HFFc6 (cell line): Measurements from ENCODE around the gene SPECC1L. TPM values are rescaled to one million over a fixed set of nuclear protein-coding genes. Genes with fewer than 3 reads are reported as not detected.
A peak's percentile ranks its signal among the peaks of the same experiment; 100 is the strongest.

Experiments
- DNase-seq: peaks from one replicate; pipeline ENCODE4 v3.0.0-alpha.2; 2018
- H3K27ac Mint-ChIP-seq: 2 replicates; pipeline ENCODE4 v1.8.0; 2020; ENCODE audit warnings: mild to moderate bottlenecking, mixed read lengths
- H3K27me3 Mint-ChIP-seq: 2 replicates; pipeline ENCODE4 v1.8.0; 2021; ENCODE audit warnings: mild to moderate bottlenecking, moderate library complexity, mixed read lengths; ENCODE audit not compliant: insufficient read depth
- H3K36me3 Mint-ChIP-seq: 2 replicates; pipeline ENCODE4 v1.8.0; 2021; ENCODE audit warnings: low read depth, mixed read lengths
- H3K4me1 Mint-ChIP-seq: 2 replicates; pipeline ENCODE4 v1.8.0; 2020; ENCODE audit warnings: low read depth, mixed read lengths
- H3K4me3 Mint-ChIP-seq: 2 replicates; pipeline ENCODE4 v1.8.0; 2020; ENCODE audit warnings: mild to moderate bottlenecking, moderate library complexity, mixed read lengths
- H3K9me3 Mint-ChIP-seq: 2 replicates; pipeline ENCODE4 v1.8.0; 2020; ENCODE audit warnings: mild to moderate bottlenecking, mixed read lengths
- total RNA-seq, 6 experiments: library from RNA; stranded (reverse); fragmentation: NEBNext Ultra II Directional; extraction: Animal tissue kit (Norgen Biotek cat#: 25700); gene quantifications; 2 replicates in 1 of 6; 3 replicates in 5 of 6; pipeline ENCODE4 v1.2.3, GENCODE V29; 2021
- TF ChIP-seq, protein P1 (sequence below): fragments of 200-600 bp; sonication (generic); IDR thresholded peaks from 2 replicates; pipeline ENCODE4 v1.5.0; 2021; ENCODE audit warnings: antibody characterized with exemption, mild to moderate bottlenecking

The SPECC1L gene
- total RNA-seq, 6 experiments from 2014 or later, result 47.3 to 61.5 (median 59.1) TPM

DNA sequence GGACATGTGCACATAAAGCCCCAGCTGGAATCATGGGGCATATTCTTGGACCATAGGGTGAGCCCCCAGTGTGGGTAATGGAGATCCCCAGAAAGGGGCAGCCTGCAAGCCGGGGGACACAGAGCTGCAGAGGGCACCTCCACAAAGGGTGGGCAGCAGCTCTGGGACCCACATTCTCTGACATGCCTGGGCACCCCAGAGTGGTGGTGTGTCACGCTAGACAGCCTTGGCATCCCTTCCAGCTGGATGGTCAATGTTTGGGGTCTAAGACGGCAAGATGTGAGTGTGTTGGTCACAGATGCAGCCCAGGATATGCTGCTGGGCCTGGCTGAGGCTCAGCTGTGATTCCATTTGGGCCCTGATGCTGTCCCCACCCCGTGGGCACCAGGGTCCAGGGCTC is 166.5 kb downstream of the SPECC1L start:
- peak overlapping the region; percentile 89 for H3K27ac Mint-ChIP-seq

DNA sequence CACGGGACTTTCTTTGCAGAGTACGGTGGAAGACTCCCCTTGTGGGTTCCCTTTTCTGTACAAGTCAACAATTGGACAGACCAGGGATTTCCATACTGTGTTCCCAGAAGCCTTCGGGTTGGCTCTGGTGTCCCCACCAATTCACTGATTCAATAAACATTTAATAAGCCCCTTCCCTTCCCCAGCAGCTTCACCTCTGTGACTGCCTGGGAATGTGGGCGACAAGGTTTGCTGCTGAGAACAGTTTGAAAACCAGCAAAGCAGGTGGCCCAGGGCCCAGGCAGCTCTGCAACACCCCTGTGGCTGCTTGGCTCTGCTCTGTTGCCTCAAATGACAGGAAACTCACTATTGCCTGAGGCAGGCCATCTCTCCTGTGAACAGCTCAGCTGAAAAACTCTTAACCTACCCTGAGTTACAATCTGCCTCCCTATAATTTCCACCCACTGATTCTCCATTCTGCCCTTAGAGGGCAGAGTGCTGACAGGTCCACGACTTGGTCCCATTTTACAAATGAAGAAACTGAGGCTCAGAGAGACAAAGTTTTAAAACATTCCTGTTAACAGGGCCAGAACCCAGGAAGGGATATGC is 167.2 kb downstream of the SPECC1L start:
- no peaks in the 10 kb centered on the region for H3K9me3 Mint-ChIP-seq
- peak overlapping the region; percentile 46 for H3K27ac Mint-ChIP-seq
- peaks cover 68% of the 10 kb centered on the region for H3K4me1 Mint-ChIP-seq
- DNase-seq, result peak; percentile 72
- no peaks in the 10 kb centered on the region; the same call in 1 of the 2 replicates for H3K27me3 Mint-ChIP-seq
- no peaks in the 10 kb centered on the region for H3K36me3 Mint-ChIP-seq
- no peak overlapping the region for H3K4me3 Mint-ChIP-seq
- TF ChIP-seq, protein P1, sequence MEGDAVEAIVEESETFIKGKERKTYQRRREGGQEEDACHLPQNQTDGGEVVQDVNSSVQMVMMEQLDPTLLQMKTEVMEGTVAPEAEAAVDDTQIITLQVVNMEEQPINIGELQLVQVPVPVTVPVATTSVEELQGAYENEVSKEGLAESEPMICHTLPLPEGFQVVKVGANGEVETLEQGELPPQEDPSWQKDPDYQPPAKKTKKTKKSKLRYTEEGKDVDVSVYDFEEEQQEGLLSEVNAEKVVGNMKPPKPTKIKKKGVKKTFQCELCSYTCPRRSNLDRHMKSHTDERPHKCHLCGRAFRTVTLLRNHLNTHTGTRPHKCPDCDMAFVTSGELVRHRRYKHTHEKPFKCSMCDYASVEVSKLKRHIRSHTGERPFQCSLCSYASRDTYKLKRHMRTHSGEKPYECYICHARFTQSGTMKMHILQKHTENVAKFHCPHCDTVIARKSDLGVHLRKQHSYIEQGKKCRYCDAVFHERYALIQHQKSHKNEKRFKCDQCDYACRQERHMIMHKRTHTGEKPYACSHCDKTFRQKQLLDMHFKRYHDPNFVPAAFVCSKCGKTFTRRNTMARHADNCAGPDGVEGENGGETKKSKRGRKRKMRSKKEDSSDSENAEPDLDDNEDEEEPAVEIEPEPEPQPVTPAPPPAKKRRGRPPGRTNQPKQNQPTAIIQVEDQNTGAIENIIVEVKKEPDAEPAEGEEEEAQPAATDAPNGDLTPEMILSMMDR, result peak; percentile 70

More for the DNA sequence above, 166.5 kb downstream of the SPECC1L start:
- no peak for DNase-seq
- Mint-ChIP-seq H3K36me3 (no peaks in the 10 kb centered on the region), H3K27me3 (no peaks in the 10 kb centered on the region; the same call in 1 of the 2 replicates), H3K4me3 (no peak overlapping the region), H3K9me3 (no peaks in the 10 kb centered on the region), H3K4me1 (peaks cover 75% of the 10 kb centered on the region)
- TF ChIP-seq, protein P1, result no peak

DNA sequence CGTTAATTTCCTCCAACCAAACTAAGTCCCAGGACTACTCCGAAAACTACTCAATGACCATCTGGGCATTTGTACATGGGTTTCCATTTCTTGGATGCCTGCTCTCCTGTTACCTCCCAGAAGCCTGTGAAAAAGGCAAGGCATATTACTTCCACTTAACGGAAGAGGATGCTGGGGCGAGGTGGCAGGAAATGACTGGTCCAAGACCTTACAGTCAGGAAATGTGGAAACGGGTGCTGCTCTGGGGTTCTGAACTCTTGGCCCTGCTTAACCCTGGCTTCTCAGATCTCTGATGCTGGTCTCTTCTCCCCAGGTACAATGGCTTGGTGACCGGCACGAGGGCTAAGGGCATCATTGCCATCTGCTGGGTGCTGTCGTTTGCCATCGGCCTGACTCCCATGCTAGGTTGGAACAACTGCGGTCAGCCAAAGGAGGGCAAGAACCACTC is 169.7 kb downstream of the SPECC1L start:
- no peaks in the 10 kb centered on the region; the same call in 1 of the 2 replicates for H3K27me3 Mint-ChIP-seq
- no peak overlapping the region for H3K27ac Mint-ChIP-seq
- H3K36me3 Mint-ChIP-seq, result no peaks in the 10 kb centered on the region
- TF ChIP-seq, protein P1, result no peak
- H3K4me3 Mint-ChIP-seq, result no peak overlapping the region
- peaks cover 53% of the 10 kb centered on the region for H3K4me1 Mint-ChIP-seq
- no peaks in the 10 kb centered on the region for H3K9me3 Mint-ChIP-seq
- DNase-seq, result no peak

DNA sequence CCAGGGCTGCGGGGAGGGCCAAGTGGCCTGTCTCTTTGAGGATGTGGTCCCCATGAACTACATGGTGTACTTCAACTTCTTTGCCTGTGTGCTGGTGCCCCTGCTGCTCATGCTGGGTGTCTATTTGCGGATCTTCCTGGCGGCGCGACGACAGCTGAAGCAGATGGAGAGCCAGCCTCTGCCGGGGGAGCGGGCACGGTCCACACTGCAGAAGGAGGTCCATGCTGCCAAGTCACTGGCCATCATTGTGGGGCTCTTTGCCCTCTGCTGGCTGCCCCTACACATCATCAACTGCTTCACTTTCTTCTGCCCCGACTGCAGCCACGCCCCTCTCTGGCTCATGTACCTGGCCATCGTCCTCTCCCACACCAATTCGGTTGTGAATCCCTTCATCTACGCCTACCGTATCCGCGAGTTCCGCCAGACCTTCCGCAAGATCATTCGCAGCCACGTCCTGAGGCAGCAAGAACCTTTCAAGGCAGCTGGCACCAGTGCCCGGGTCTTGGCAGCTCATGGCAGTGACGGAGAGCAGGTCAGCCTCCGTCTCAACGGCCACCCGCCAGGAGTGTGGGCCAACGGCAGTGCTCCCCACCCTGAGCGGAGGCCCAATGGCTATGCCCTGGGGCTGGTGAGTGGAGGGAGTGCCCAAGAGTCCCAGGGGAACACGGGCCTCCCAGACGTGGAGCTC is 170.2 kb downstream of the SPECC1L start:
- DNase-seq, result no peak
- Mint-ChIP-seq H3K4me3 (no peak overlapping the region), H3K4me1 (peaks cover 51% of the 10 kb centered on the region), H3K9me3 (no peaks in the 10 kb centered on the region), H3K27me3 (no peaks in the 10 kb centered on the region; the same call in 1 of the 2 replicates), H3K36me3 (no peaks in the 10 kb centered on the region), H3K27ac (no peak overlapping the region)
- TF ChIP-seq, protein P1, result no peak

DNA sequence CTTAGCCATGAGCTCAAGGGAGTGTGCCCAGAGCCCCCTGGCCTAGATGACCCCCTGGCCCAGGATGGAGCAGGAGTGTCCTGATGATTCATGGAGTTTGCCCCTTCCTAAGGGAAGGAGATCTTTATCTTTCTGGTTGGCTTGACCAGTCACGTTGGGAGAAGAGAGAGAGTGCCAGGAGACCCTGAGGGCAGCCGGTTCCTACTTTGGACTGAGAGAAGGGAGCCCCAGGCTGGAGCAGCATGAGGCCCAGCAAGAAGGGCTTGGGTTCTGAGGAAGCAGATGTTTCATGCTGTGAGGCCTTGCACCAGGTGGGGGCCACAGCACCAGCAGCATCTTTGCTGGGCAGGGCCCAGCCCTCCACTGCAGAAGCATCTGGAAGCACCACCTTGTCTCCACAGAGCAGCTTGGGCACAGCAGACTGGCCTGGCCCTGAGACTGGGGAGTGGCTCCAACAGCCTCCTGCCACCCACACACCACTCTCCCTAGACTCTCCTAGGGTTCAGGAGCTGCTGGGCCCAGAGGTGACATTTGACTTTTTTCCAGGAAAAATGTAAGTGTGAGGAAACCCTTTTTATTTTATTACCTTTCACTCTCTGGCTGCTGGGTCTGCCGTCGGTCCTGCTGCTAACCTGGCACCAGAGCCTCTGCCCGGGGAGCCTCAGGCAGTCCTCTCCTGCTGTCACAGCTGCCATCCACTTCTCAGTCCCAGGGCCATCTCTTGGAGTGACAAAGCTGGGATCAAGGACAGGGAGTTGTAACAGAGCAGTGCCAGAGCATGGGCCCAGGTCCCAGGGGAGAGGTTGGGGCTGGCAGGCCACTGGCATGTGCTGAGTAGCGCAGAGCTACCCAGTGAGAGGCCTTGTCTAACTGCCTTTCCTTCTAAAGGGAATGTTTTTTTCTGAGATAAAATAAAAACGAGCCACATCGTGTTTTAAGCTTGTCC is 171.0 kb downstream of the SPECC1L start:
- H3K4me3 Mint-ChIP-seq, result no peak overlapping the region
- H3K4me1 Mint-ChIP-seq, result peaks cover 43% of the 10 kb centered on the region

More for the DNA sequence above, 171.0 kb downstream of the SPECC1L start:
- TF ChIP-seq, protein P1, result no peak
- Mint-ChIP-seq H3K27ac (no peak overlapping the region), H3K27me3 (no peaks in the 10 kb centered on the region; the same call in 1 of the 2 replicates), H3K36me3 (no peaks in the 10 kb centered on the region), H3K9me3 (no peaks in the 10 kb centered on the region)
- no peak for DNase-seq
